Measurements from ENCODE around the gene DHX29.

The DHX29 gene

GRCh38 chr5:55325621-55326020 is 18.1 kb upstream of the DHX29 start:
- CTCF ChIA-PET, result interaction anchor here (0.7 to 1.5 kb wide), 2 partner anchors 102 to 366 kb away, joined by 4 to 7 read pairs; no protein-coding TSS in a partner anchor
- POLR2A ChIA-PET, result no interaction called here
- H3K27ac ChIP-seq (ENCODE audit: extremely low read depth, low read depth, low read length), result no peak overlapping the region
- H3K36me3 ChIP-seq (ENCODE audit: control insufficient read depth in 2 of 2, insufficient read depth in 1 of 2, low read length in 2 of 2), result peaks cover 23 to 31% of the 10 kb centered on the region in 2 experiments
- H3K9me3 ChIP-seq (ENCODE audit: control insufficient read depth, insufficient read depth, low read depth, low read length), result no peaks in the 10 kb centered on the region
- no peaks in the 10 kb centered on the region for H3K4me1 ChIP-seq (ENCODE audit: control insufficient read depth, insufficient read depth, low read length)
- TF ChIP-seq PBX3 (CRISPR knock-in tag; IDR thresholded peaks at IDR 0.05) (no peak), ZNF202 (tag by site-specific recombination; IDR thresholded peaks at IDR 0.05; ENCODE audit: borderline replicate concordance) (no peak), ZIC2 (tag by site-specific recombination; IDR thresholded peaks at IDR 0.05) (no peak), ZNF37A (tag by site-specific recombination; IDR thresholded peaks at IDR 0.05) (no peak), ZNF114 (tag by site-specific recombination; IDR thresholded peaks at IDR 0.05) (no peak), ZSCAN23 (tag by site-specific recombination; IDR thresholded peaks at IDR 0.05) (no peak), RBAK (tag by site-specific recombination; IDR thresholded peaks at IDR 0.05) (no peak), SP2 (tag by site-specific recombination; IDR thresholded peaks at IDR 0.05) (no peak), ZNF426 (tag by site-specific recombination; IDR thresholded peaks at IDR 0.05) (no peak)
- no peak overlapping the region for H3K4me3 ChIP-seq (ENCODE audit: low read depth, low read length)

GRCh38 chr5:55324815-55325418 is 17.4 kb upstream of the DHX29 start:
- no peaks in the 10 kb centered on the region for H3K9me3 ChIP-seq (ENCODE audit: control insufficient read depth, insufficient read depth, low read depth, low read length)
- POLR2A ChIA-PET, result no interaction called here
- CTCF ChIA-PET, result interaction anchor here (0.6 to 1.5 kb wide), 7 partner anchors 9 to 1597 kb away, joined by 3 to 7 read pairs (median 4); no protein-coding TSS in a partner anchor

More at GRCh38 chr5:55324815-55325418, 17.4 kb upstream of the DHX29 start:
- no peak for TF ChIP-seq ZFHX2 (tag by site-specific recombination; conservative IDR thresholded peaks at IDR 0.05)
- no peak for TF ChIP-seq ZNF629 (tag by site-specific recombination; IDR thresholded peaks at IDR 0.05)
- TF ChIP-seq SCRT2 (tag by site-specific recombination; IDR thresholded peaks at IDR 0.05), result no peak
- TF ChIP-seq BCL11A (tag by site-specific recombination; IDR thresholded peaks at IDR 0.05; ENCODE audit: low read depth), result no peak
- no peak for TF ChIP-seq ZNF555 (tag by site-specific recombination; conservative IDR thresholded peaks at IDR 0.05)
- TF ChIP-seq ZNF48 (tag by site-specific recombination; IDR thresholded peaks at IDR 0.05), result no peak
- TF ChIP-seq YY2 (tag by site-specific recombination; IDR thresholded peaks at IDR 0.05), result no peak
- TF ChIP-seq GLIS1 (tag by site-specific recombination; IDR thresholded peaks at IDR 0.05), result no peak
- no peak for TF ChIP-seq PRDM4 (tag by site-specific recombination; IDR thresholded peaks at IDR 0.05)
- peak; percentile 79 for TF ChIP-seq ZNF654 (tag by site-specific recombination; IDR thresholded peaks at IDR 0.05; ENCODE audit: low read depth)
- TF ChIP-seq ZNF514 (tag by site-specific recombination; IDR thresholded peaks at IDR 0.05), result no peak
- no peak for TF ChIP-seq ZNF660 (tag by site-specific recombination; IDR thresholded peaks at IDR 0.05)
- TF ChIP-seq ZNF146 (tag by site-specific recombination; IDR thresholded peaks at IDR 0.05), result 0 out of 2 replicates have a peak, but pooled peaks have one; percentile 54
- no peak for TF ChIP-seq ZNF677 (tag by site-specific recombination; IDR thresholded peaks at IDR 0.05)
- TF ChIP-seq ZNF621 (tag by site-specific recombination; IDR thresholded peaks at IDR 0.05), result no peak
- no peak for TF ChIP-seq TCF7L2 (IDR thresholded peaks at IDR 0.05; ENCODE audit: borderline replicate concordance, low read depth, low read length)
- no peak for TF ChIP-seq ZNF169 (tag by site-specific recombination; IDR thresholded peaks at IDR 0.05)
- no peak for TF ChIP-seq ZNF792 (tag by site-specific recombination; IDR thresholded peaks at IDR 0.05)
- TF ChIP-seq SETDB1 (IDR thresholded peaks at IDR 0.05; ENCODE audit: insufficient read length, low read length), result no peak
- TF ChIP-seq ZNF670 (tag by site-specific recombination; IDR thresholded peaks at IDR 0.05; ENCODE audit: low read depth), result no peak
- no peak for TF ChIP-seq ZNF391 (tag by site-specific recombination; IDR thresholded peaks at IDR 0.05; ENCODE audit: borderline replicate concordance, low read depth)
- peak; percentile 89 for TF ChIP-seq ZNF362 (tag by site-specific recombination; IDR thresholded peaks at IDR 0.05)
- Histone ChIP-seq H3K4me3 (ENCODE audit: low read depth, low read length) (no peak overlapping the region), H3K36me3 (ENCODE audit: control insufficient read depth in 2 of 2, insufficient read depth in 1 of 2, low read length in 2 of 2) (peaks cover 23 to 25% of the 10 kb centered on the region in 2 experiments), H3K4me1 (ENCODE audit: control insufficient read depth, insufficient read depth, low read length) (no peaks in the 10 kb centered on the region), H3K27ac (ENCODE audit: extremely low read depth, low read depth, low read length) (no peak overlapping the region)

Measured in HEK293 (cell line).